IMR-90 (cell line): ENCODE results near the gene FAM83C.
A peak's percentile ranks its signal among the peaks of the same experiment; 100 is the strongest.

Source experiments
- CEBPB ChIP-seq: IDR thresholded peaks from 2 replicates; pipeline ENCODE4 v1.6.1; 2012; ENCODE audit warnings: low read depth, low read length, improper control_type of control experiment
- CHD1 ChIP-seq: IDR thresholded peaks from 2 replicates; pipeline ENCODE4 v1.6.1; 2012; ENCODE audit warnings: low read depth, low read length, improper control_type of control experiment
- CTCF ChIP-seq: conservative IDR thresholded peaks from 2 replicates; pipeline ENCODE4 v1.5.1; 2012; ENCODE audit warnings: mild to moderate bottlenecking, low read depth, low read length, improper control_type of control experiment
- FOS ChIP-seq: fragments of 150-350 bp; IDR thresholded peaks from 2 replicates; pipeline ENCODE4 v1.6.1; 2016; ENCODE audit warnings: low read depth, low read length
- MAFK ChIP-seq: IDR thresholded peaks from 2 replicates; pipeline ENCODE4 v1.6.1; 2012; ENCODE audit warnings: low read depth, low read length, improper control_type of control experiment
- POLR2A ChIP-seq: IDR thresholded peaks from 2 replicates; pipeline ENCODE4 v1.6.1; 2012; ENCODE audit warnings: mild to moderate bottlenecking, low read depth, low read length
- RAD21 ChIP-seq: IDR thresholded peaks from 2 replicates; pipeline ENCODE4 v1.6.1; 2012; ENCODE audit warnings: low read length, improper control_type of control experiment
- RCOR1 ChIP-seq: IDR thresholded peaks from 2 replicates; pipeline ENCODE4 v1.6.1; 2012; ENCODE audit warnings: mild to moderate bottlenecking, low read length, improper control_type of control experiment; ENCODE audit not compliant: insufficient replicate concordance
- RFX5 ChIP-seq: IDR thresholded peaks from 2 replicates; pipeline ENCODE4 v1.8.0; 2012; ENCODE audit warnings: low read depth, mild to moderate bottlenecking, low read length, moderate library complexity
- SMC3 ChIP-seq: fragments of 150-350 bp; IDR thresholded peaks from 2 replicates; pipeline ENCODE4 v1.6.1; 2016; ENCODE audit warnings: low read depth, mild to moderate bottlenecking, antibody characterized with exemption, low read length, moderate library complexity
- USF2 ChIP-seq: fragments of 150-350 bp; IDR thresholded peaks from 2 replicates; pipeline ENCODE4 v1.6.1; 2017; ENCODE audit warnings: mild to moderate bottlenecking, antibody characterized with exemption, low read length, low read depth
- TF ChIP-seq, protein P1 (sequence below): fragments of 150-350 bp; IDR thresholded peaks from 2 replicates; pipeline ENCODE4 v1.6.1; 2016; ENCODE audit warnings: low read depth, mild to moderate bottlenecking, low read length, moderate library complexity, borderline replicate concordance

- no peak for TF ChIP-seq POLR2A
- TF ChIP-seq RAD21, result peak; percentile 31
- peak; percentile 26; the same call in 1 of the 2 replicates for TF ChIP-seq CTCF
- no peak for TF ChIP-seq RFX5
- TF ChIP-seq FOS, result no peak
- TF ChIP-seq CEBPB, result no peak
- TF ChIP-seq RCOR1, result no peak
- TF ChIP-seq SMC3, result 0 out of 2 replicates have a peak, but pooled peaks have one; percentile 18
- TF ChIP-seq, protein P1, sequence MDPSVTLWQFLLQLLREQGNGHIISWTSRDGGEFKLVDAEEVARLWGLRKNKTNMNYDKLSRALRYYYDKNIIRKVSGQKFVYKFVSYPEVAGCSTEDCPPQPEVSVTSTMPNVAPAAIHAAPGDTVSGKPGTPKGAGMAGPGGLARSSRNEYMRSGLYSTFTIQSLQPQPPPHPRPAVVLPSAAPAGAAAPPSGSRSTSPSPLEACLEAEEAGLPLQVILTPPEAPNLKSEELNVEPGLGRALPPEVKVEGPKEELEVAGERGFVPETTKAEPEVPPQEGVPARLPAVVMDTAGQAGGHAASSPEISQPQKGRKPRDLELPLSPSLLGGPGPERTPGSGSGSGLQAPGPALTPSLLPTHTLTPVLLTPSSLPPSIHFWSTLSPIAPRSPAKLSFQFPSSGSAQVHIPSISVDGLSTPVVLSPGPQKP, result no peak
- TF ChIP-seq MAFK, result no peak
- no peak for TF ChIP-seq CHD1
- no peak for TF ChIP-seq USF2
These were observed 27.5 kb downstream of the FAM83C start for GRCh38 chr20:35264755-35265154.
